MCF 10A (cell line): Measurements from ENCODE around the gene TMEM132D. TPM values are rescaled to one million over a fixed set of nuclear protein-coding genes. Genes with fewer than 3 reads are reported as not detected.

Experiments
- BruUV-seq: library from RNA; stranded (reverse); fragments of 400-500 nt; replicated peaks from 2 replicates; lab custom pipeline; 2021; lab: Mats Ljungman, UMichigan
- CTCF ChIA-PET: fragments of 300-600 bp; sonication (Branson Sonifier 250); formaldehyde crosslinking; extraction: SDS; loops from one replicate; lab custom pipeline; 2021; ENCODE audit warnings: antibody characterized with exemption, inconsistent platforms; lab: Yijun Ruan, JAX
- POLR2A ChIA-PET: fragments of 300-600, 350-650 bp; sonication (Branson Sonifier 250); formaldehyde crosslinking; extraction: SDS; loops from one replicate; lab custom pipeline; 2020; ENCODE audit warnings: antibody characterized with exemption, inconsistent platforms; lab: Yijun Ruan, JAX
- DNase-seq: peaks from one replicate; pipeline ENCODE4 v3.0.0-alpha.2; 2018; ENCODE audit not compliant: unreplicated experiment
- H3K27ac Mint-ChIP-seq: one replicate; pipeline ENCODE4 v1.8.0; 2022; ENCODE audit warnings: mild to moderate bottlenecking, low read depth, mixed read lengths; ENCODE audit not compliant: unreplicated experiment
- H3K27me3 Mint-ChIP-seq: one replicate; pipeline ENCODE4 v1.8.0; 2022; ENCODE audit warnings: mixed read lengths; ENCODE audit not compliant: insufficient read depth, unreplicated experiment
- H3K36me3 Mint-ChIP-seq: one replicate; pipeline ENCODE4 v1.8.0; 2022; ENCODE audit warnings: mild to moderate bottlenecking, moderate library complexity, mixed read lengths; ENCODE audit not compliant: insufficient read depth, unreplicated experiment
- H3K4me1 Mint-ChIP-seq: one replicate; pipeline ENCODE4 v1.8.0; 2022; ENCODE audit warnings: mixed read lengths; ENCODE audit not compliant: insufficient read depth, unreplicated experiment
- H3K4me3 Mint-ChIP-seq: one replicate; pipeline ENCODE4 v1.8.0; 2022; ENCODE audit warnings: mild to moderate bottlenecking, moderate library complexity, mixed read lengths; ENCODE audit not compliant: unreplicated experiment
- H3K9me3 Mint-ChIP-seq: one replicate; pipeline ENCODE4 v1.8.0; 2022; ENCODE audit warnings: mixed read lengths; ENCODE audit not compliant: unreplicated experiment
- intact Hi-C: fragments of 100-400 bp; cut with micrococcal nuclease; formaldehyde crosslinking; loops from 2 replicates; pipeline ENCODE4 v1.14.1; 2022
- total RNA-seq: library from RNA; stranded (reverse); gene quantifications from 2 replicates; pipeline ENCODE4 v1.2.3, GENCODE V29; 2022
- TF ChIP-seq, protein P1 (sequence below): fragments of 200-600 bp; IDR thresholded peaks from one replicate; pipeline ENCODE4 v1.8.0; 2022; ENCODE audit warnings: antibody characterized with exemption, mild to moderate bottlenecking; ENCODE audit not compliant: unreplicated experiment

TMEM132D gene
- total RNA-seq, 1 experiment from 2014 or later, result not detected

DNA sequence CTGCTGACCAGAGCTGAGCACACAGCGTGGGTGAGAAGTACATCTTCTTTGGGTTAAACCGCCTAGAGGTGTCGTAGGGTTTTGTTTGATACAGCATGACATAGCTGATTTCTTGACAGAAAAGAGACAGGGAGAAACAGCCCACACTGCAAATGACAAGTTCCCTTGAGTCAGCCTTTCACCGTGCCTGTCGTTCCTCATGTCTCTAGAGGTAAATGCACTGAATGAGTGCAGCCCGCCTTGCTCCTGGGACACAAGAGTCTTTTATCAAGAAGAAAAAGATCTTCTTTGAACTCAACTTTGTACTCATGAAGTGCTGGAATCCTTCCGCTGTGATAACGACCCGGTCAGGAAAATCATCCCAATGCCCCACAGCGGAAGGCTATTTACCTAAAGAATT is 77.6 kb downstream of the TMEM132D start:
- no peak overlapping the region for H3K4me3 Mint-ChIP-seq
- intact Hi-C loops, result no loop called here
- peaks cover 17% of the 10 kb centered on the region for H3K9me3 Mint-ChIP-seq
- DNase-seq, result no peak
- POLR2A ChIA-PET, result no interaction called here
- peaks cover 6% of the 10 kb centered on the region for H3K36me3 Mint-ChIP-seq
- no peaks in the 10 kb centered on the region for H3K4me1 Mint-ChIP-seq
- H3K27me3 Mint-ChIP-seq, result no peaks in the 10 kb centered on the region
- no peak overlapping the region for H3K27ac Mint-ChIP-seq
- TF ChIP-seq, protein P1, sequence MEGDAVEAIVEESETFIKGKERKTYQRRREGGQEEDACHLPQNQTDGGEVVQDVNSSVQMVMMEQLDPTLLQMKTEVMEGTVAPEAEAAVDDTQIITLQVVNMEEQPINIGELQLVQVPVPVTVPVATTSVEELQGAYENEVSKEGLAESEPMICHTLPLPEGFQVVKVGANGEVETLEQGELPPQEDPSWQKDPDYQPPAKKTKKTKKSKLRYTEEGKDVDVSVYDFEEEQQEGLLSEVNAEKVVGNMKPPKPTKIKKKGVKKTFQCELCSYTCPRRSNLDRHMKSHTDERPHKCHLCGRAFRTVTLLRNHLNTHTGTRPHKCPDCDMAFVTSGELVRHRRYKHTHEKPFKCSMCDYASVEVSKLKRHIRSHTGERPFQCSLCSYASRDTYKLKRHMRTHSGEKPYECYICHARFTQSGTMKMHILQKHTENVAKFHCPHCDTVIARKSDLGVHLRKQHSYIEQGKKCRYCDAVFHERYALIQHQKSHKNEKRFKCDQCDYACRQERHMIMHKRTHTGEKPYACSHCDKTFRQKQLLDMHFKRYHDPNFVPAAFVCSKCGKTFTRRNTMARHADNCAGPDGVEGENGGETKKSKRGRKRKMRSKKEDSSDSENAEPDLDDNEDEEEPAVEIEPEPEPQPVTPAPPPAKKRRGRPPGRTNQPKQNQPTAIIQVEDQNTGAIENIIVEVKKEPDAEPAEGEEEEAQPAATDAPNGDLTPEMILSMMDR, result no peak
- BruUV-seq, result no TSS peak
- CTCF ChIA-PET, result interaction anchor here (1.0 kb wide), 1 partner anchor 85 kb away, joined by 3 read pairs; no protein-coding TSS in a partner anchor

DNA sequence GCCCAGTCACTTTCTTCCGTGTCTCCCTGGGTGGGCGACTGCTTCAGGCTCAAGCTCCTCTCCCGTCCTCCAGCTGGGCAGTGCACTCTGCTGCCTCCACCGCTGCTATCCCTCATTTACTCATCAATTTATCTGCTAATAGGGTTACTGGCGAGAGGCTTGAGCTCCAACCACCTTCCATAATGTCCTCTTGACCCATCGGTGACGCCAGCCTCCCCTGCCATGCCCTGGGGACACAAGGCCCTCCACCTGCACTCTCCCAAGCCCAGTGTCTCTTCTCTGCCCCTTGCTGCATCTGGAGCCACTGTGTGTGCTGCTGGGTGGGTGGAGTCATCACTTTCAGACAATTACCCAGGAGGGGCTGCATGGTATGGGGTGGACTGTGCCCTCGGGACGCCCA is 78.5 kb downstream of the TMEM132D start:
- CTCF ChIA-PET, result interaction anchor here (0.7 kb wide), 1 partner anchor 104 kb away, joined by 4 read pairs; no protein-coding TSS in a partner anchor
- DNase-seq, result no peak
- Mint-ChIP-seq H3K4me1 (no peaks in the 10 kb centered on the region), H3K27me3 (no peaks in the 10 kb centered on the region), H3K4me3 (no peak overlapping the region), H3K27ac (no peak overlapping the region), H3K9me3 (peaks cover 17% of the 10 kb centered on the region), H3K36me3 (peaks cover 6% of the 10 kb centered on the region)
- POLR2A ChIA-PET, result no interaction called here
- no TSS peak for BruUV-seq
- intact Hi-C loops, result no loop called here
- TF ChIP-seq, protein P1, result no peak

DNA sequence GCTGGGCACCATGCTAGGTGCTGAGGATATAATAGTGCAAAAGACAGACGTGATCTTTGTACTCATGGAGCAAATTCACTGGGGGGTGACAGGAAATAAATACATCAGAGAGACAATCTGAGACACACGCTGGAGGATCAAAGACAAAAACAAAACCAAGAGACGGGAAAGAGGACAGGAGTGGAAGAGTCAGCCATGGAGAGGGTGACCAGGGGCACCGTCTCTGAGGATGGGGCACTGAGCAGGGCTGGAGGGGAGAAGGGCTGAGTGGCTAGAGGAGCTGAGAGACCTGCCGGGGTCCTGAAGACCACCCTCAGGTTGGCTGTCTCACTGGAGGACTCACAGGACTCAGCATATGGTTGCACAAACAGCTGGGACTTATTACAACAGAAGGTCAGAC is 81.9 kb downstream of the TMEM132D start:
- H3K9me3 Mint-ChIP-seq, result peaks cover 17% of the 10 kb centered on the region
- H3K4me3 Mint-ChIP-seq, result no peak overlapping the region
- no peaks in the 10 kb centered on the region for H3K27me3 Mint-ChIP-seq
- POLR2A ChIA-PET, result no interaction called here
- H3K27ac Mint-ChIP-seq, result no peak overlapping the region
- CTCF ChIA-PET, result interaction anchor here (0.6 kb wide), 1 partner anchor 221 kb away, joined by 5 read pairs; no protein-coding TSS in a partner anchor
- peaks cover 6% of the 10 kb centered on the region for H3K36me3 Mint-ChIP-seq
- DNase-seq, result no peak
- BruUV-seq, result no TSS peak
- no peaks in the 10 kb centered on the region for H3K4me1 Mint-ChIP-seq
- intact Hi-C loops, result no loop called here
- TF ChIP-seq, protein P1, result no peak

DNA sequence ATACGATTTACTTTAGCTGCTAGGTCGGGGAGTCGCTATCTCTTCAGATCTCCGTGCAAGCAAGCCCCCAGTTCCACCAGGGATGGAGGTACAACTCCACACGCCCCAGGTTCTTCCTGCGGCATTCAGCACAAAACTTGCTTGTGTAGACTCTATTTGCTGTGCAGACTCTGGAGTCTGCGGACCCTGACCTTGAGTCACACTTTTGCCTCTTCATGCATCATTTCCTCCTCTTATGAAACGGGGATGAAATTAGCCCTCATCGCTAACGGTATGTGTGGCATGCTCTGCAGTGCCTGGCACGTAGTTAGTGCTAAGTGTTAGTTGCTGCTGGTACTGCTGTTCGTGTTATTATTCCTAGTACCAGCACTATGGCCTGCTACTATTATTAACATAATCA is 84.4 kb downstream of the TMEM132D start:
- H3K27ac Mint-ChIP-seq, result no peak overlapping the region
- TF ChIP-seq, protein P1, result no peak
- H3K36me3 Mint-ChIP-seq, result no peaks in the 10 kb centered on the region
- intact Hi-C loops, result no loop called here
- CTCF ChIA-PET, result interaction anchor here (0.7 to 0.8 kb wide), 3 partner anchors 11 to 57 kb away, joined by 3 to 4 read pairs (median 3); no protein-coding TSS in a partner anchor
- POLR2A ChIA-PET, result interaction anchor here (0.6 kb wide), 1 partner anchor 87 kb away, joined by 3 read pairs; no protein-coding TSS in a partner anchor
- H3K9me3 Mint-ChIP-seq, result peaks cover 17% of the 10 kb centered on the region
- no peak overlapping the region for H3K4me3 Mint-ChIP-seq
- peak; percentile 43 for DNase-seq
- BruUV-seq, result no TSS peak
- H3K27me3 Mint-ChIP-seq, result no peaks in the 10 kb centered on the region
- H3K4me1 Mint-ChIP-seq, result no peaks in the 10 kb centered on the region
